ELR (cell line): ENCODE data around the gene SP110.
"Not testable (repeated sequence)": the region's sequence is repeated elsewhere in the genome, so short reads cannot be mapped to it uniquely, and the experiment has no call there.

Experiments used
- DNase-seq: peaks from one replicate; pipeline ENCODE4 v3.0.0-alpha.2; 2015; ENCODE audit warnings: low read depth

Gene SP110

GRCh38 chr2:230219419-230220331 is at the start of gene SP110:
SP110 (minus strand) TSS chr2:230219984; CDS start chr2:230216927, 3,057 bp downstream.
- peak; percentile 94 for DNase-seq

GRCh38 chr2:230268606-230269243 is 48.9 kb upstream of the SP110 start:
- peak; percentile 0 for DNase-seq

GRCh38 chr2:230267556-230267955 is 47.8 kb upstream of the SP110 start:
- DNase-seq = no peak

- DNase-seq = no peak
These were observed 47.3 kb upstream of the SP110 start for GRCh38 chr2:230267059-230267458.

DNA sequence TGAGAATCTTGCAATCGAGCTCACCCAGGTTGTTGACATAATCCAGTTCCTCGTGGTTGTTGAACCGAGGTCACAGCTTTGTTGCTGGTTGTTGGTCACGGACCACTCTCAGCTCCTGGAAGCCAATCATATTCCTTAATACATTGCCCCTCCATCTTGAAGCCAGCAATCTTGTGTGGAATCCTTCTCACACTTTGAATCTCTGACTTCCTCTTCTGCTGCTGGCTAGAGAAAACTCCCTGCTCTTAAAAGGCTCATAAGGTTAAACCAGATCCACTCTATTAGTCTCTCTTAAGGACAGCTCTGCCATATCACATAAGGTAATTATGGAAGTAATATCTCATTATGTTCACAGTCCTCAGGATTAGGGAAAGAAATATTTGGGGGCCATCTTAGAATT is 46.9 kb upstream of the SP110 start:
- no peak for DNase-seq

DNA sequence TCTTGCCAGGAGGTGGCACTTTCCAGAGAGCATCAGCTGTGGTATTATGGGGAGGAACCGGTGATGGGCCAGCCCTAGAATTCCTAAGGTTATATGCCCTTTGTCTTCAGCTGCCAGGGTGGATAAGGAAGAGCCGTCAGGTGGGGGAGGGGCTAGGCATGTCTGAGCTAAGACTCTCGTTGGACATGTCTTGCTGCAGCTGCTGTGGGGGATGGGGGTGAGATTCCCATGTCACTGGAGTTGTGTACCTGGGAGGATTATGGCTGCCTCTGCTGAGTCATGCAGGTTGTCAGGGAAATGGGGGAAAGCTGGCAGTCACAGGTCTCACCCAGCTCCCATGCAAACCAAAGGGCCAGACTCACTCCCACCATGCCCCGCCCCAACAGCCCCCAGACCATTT is 45.2 kb upstream of the SP110 start:
- not testable (repeated sequence) for DNase-seq

DNA sequence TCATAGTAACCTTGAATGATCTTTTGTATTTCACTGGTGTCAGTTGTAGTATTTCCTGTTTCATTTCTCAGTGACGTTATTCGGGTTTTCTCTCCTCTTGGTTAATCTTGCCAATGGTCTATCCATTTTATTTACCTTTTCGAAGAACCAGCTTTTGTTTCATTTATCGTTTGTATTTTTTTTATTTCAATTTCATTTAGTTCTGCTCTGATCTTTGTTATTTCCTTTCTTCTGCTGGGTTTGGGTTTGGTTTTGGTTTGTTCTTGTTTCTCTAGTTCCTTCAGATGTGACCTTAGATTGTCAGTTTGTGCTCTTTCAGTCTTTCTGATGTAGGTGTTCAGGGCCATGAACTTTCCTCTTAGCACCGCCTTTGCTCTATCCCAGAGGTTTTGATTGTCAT is 42.5 kb upstream of the SP110 start:
- DNase-seq = no peak

DNA sequence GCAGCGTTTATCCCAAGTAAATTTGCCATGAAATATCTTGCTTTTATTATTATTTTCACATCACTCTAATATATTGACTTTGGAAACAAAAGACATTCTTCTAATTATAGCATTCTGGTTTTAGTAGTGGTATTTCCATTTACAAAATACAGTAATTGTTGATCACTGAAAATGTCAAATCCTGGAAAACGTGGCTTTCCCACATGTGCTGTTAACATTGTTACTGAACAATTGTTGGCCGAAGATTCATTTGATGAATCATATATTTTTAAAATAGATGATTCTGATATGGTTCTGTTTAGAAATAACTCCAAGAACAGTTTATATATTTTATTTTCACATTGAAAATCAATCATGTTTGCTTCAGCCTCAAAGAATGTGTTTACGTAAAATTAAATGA is 38.7 kb upstream of the SP110 start:
- DNase-seq = no peak

DNA sequence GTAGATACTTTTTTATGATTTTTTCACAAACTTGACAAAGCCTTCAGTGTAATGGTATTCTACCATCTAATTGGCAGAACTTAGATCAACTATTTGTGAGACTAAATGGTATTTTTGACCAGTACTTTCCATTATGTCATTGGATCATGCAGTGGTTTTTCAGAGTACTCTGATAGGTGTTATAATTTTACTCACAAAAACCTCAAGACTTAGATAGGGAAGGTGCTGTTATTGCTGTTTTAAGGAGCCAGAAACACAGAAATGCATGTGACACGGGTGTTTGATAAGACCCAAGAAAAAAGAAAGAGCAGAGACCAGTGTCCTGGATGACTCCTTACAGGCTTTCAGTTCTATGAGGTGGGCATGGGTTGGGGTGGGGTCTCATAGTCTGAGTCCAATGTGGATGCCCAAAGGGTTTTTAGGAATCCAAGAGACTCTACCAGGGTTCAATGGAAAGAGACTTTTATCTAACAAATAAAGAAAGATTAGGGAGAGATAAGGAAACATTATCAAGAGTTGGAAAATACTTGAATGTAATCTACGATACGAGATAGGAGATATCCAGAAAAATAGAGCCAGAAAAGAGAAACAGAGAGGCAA is 37.0 kb upstream of the SP110 start:
- no peak for DNase-seq

DNA sequence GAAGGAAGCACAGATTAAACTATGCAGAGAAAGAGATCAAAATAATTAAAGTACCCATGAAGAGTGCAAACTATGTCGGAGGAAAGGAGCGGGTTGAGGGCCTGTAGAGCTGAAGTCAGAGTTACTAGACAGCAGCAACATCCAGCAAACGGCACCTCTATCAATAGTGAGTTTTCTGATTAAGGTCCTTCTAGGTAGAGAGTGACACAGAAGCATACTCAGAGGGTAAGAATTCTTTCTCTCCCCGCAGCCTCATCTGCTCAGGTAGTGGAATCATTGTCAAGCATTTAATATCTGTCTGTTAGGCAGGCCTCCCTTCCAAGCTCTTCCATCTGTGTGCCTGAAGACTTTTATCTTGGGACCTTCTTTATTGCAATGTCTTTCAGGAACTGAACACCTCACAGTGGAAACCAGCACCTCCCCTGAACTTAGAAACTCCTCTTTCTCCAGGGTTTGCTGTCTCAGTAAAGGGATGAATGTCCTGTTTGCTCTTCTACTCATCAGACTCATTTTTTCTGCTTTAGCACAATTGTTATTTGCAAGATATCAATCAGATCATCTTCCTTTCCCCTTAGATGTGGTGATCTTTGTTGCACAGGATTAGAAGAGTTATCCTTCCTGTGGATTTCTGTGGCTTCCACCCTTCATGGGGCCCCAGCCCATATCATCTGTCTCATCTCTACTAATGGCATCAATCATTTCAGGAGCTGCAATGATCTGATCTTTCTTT is 34.5 kb upstream of the SP110 start:
- DNase-seq = no peak

DNA sequence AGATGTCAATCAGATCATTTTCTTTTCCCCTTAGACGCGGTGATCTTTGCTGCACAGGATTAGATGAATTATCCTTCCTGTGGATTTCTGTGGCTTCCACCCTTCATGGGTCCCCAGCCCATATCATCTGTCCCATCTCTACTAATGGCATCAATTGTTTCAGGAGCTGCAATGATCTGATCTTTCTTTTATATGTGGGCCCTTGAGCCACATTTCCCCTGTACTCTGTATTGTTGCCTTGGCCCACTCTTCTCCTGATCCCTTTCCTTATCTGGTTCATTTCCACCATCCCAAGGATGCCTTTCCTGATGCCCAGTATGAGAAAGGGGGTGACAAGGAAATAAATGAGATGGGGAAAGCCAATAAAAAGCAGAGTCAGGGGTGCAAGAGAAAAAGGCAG is 30.4 kb upstream of the SP110 start:
- DNase-seq = no peak

DNA sequence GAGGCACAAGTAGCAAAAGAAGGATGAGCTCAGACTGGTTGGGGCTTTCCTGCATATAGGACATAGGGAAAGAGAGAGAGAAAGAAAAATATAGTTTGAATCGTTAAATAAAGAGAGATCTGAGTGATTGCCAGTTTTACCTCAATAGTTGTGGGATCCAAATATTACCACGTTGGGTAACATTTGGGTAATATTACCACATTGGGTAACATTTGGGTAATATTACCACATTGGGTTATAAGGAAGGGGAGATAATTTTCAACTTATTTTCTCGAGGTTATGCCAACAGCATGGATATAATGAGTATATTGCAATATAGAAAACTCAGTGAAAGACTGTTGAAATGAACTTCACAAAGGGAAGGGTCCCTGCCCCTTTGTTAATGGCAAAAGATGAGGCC is 26.4 kb upstream of the SP110 start:
- no peak for DNase-seq

- DNase-seq = peak; percentile 60
These were observed 24.4 kb upstream of the SP110 start for GRCh38 chr2:230244211-230244610.

DNA sequence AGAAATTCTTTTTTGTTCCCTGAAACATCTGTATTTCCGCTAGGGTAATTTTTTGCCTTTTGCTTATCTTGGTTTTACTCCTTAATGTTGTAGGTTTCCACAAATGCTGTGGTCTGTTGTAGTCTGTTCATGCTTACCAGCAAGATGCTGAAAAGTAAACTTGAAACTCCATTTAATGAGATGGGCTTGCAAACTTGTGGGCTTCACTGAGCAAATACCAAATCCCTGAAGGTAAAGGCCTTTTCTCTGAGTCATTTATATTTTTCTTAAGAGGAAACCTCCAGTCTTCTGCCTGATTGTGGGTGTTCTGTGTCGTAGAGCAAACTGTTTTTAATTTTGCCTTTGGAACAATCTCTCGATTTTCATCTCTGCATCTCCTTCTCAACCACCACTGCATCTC is 15.1 kb upstream of the SP110 start:
- DNase-seq = peak; percentile 47

GRCh38 chr2:230234122-230234722 is 14.4 kb upstream of the SP110 start:
- DNase-seq = no peak

DNA sequence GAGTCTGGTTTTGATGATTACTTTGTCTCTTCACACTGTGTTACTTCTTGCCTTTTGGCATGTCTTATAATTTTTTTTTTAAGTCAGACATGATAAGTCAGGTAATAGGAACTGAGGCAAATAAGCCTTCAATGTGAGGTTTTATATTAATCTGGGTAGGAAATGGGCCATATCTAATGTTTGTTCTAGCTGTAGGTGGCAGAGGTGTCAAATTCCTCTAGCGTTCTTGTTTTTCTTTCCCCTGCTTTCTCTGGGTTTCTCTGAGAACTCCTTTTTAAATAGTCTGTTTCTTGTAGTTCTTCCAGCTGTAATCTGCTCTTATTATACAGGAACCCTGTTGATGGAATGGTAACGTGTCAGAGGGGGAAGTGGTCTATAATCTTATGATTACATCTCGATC is 11.5 kb upstream of the SP110 start:
- no peak for DNase-seq

DNA sequence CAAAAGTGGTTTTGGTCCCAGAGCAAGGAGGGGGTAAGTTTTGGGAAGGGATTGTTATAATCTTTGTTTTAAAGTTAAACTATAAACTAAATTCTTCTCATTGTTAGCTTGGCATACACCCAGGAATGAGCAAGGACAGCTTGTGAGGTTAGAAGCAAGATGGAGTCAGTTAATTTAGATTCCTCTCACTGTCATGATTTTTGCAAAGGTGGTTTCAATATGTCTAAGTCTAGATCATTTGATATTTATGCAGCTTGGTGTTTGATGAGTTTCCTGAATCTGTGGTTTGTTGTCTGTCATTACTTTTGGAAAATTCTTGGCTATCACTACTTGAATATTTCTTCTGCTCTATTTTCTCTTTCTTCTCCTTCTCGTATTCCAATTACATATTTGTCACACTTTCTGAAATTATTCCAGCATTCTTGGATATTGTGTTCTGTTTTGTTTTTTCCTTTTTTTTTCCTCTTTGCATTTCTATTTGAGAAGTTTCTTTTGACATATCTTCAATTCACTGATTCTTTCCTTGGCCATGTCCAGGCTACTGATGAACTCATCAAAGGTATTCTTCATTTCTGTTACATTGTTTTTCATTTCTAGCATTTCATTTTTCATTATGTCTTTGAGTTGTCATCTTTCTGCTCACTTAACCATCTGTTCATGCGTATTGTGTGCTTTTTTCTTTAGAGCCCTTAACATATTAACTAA is 10.9 kb upstream of the SP110 start:
- DNase-seq = no peak

- DNase-seq = peak; percentile 97
These were observed 10.3 kb upstream of the SP110 start for GRCh38 chr2:230230087-230230486.

- no peak for DNase-seq
These were observed 7.4 kb upstream of the SP110 start for GRCh38 chr2:230227216-230227615.

- DNase-seq = no peak
These were observed 6.3 kb upstream of the SP110 start for GRCh38 chr2:230226051-230226551.

GRCh38 chr2:230225486-230225885 is 5.7 kb upstream of the SP110 start, which contains the start of gene SP140:
SP140 (plus strand) TSS chr2:230225736; CDS start chr2:230225845, 109 bp downstream.
- no peak for DNase-seq
